Epidermal melanocyte (primary cell): Measurements from ENCODE around the gene CHST11.
"Not testable (repeated sequence)": the region's sequence is repeated elsewhere in the genome, so short reads cannot be mapped to it uniquely, and the experiment has no call there.

ENCODE experiments used
- DNase-seq: peaks from one replicate; pipeline ENCODE4 v3.0.0; 2011; ENCODE audit warnings: low spot score; ENCODE audit not compliant: insufficient read length

The CHST11 gene

GRCh38 chr12:104602896-104603295, 146.1 kb downstream of the CHST11 start:
- DNase-seq, result no peak

- DNase-seq, result no peak
These were observed 146.8 kb downstream of the CHST11 start for GRCh38 chr12:104603545-104603973.

GRCh38 chr12:104604070-104604994, 147.6 kb downstream of the CHST11 start:
- DNase-seq, result peak; percentile 75

GRCh38 chr12:104604995-104605675, 148.4 kb downstream of the CHST11 start:
- DNase-seq, result no peak

GRCh38 chr12:104605685-104606084, 148.9 kb downstream of the CHST11 start:
- DNase-seq, result no peak

GRCh38 chr12:104608998-104609397, 152.2 kb downstream of the CHST11 start:
- no peak for DNase-seq

- DNase-seq, result no peak
These were observed 152.7 kb downstream of the CHST11 start for GRCh38 chr12:104609445-104609844.

- no peak for DNase-seq
These were observed 153.9 kb downstream of the CHST11 start for GRCh38 chr12:104610513-104611235.

- DNase-seq, result no peak
These were observed 154.9 kb downstream of the CHST11 start for GRCh38 chr12:104611671-104612070.

- DNase-seq, result not testable (repeated sequence)
These were observed 156.6 kb downstream of the CHST11 start for GRCh38 chr12:104613372-104613771.

- no peak for DNase-seq
These were observed 158.4 kb downstream of the CHST11 start for GRCh38 chr12:104615048-104615561.

GRCh38 chr12:104618691-104619090, 161.9 kb downstream of the CHST11 start:
- DNase-seq, result no peak

- no peak for DNase-seq
These were observed 162.6 kb downstream of the CHST11 start for GRCh38 chr12:104619305-104619704.

- DNase-seq, result no peak
These were observed 164.2 kb downstream of the CHST11 start for GRCh38 chr12:104620837-104621531.

- no peak for DNase-seq
These were observed 166.2 kb downstream of the CHST11 start for GRCh38 chr12:104622928-104623327.

- no peak for DNase-seq
These were observed 167.1 kb downstream of the CHST11 start for GRCh38 chr12:104623883-104624282.

GRCh38 chr12:104624529-104624928, 167.8 kb downstream of the CHST11 start:
- no peak for DNase-seq

- no peak for DNase-seq
These were observed 169.5 kb downstream of the CHST11 start for GRCh38 chr12:104626069-104626837.

GRCh38 chr12:104627231-104627989, 170.7 kb downstream of the CHST11 start:
- DNase-seq, result no peak
